Neuronal stem cell (in vitro differentiated cells): ENCODE data around the gene PLD5.

ENCODE experiments used
- DNase-seq: peaks from one replicate; pipeline ENCODE4 v3.0.0-alpha.2; 2013; ENCODE audit warnings: low spot score
- H2AFZ ChIP-seq: one replicate; pipeline ENCODE4 v1.6.1; 2013; ENCODE audit warnings: mild to moderate bottlenecking, low read length, inconsistent platforms
- H2AK5ac ChIP-seq: 2 replicates; pipeline ENCODE4 v1.6.1; 2013; ENCODE audit warnings: low read depth, mild to moderate bottlenecking, inconsistent platforms, low read length, moderate library complexity, mixed read lengths
- H2BK120ac ChIP-seq: 2 replicates; pipeline ENCODE4 v1.6.1; 2013; ENCODE audit warnings: low read depth, mild to moderate bottlenecking, inconsistent platforms, low read length, moderate library complexity, mixed read lengths
- H2BK12ac ChIP-seq: one replicate; pipeline ENCODE4 v1.6.1; 2013; ENCODE audit warnings: low read length, inconsistent platforms
- H2BK15ac ChIP-seq: 2 replicates; pipeline ENCODE4 v1.6.1; 2013; ENCODE audit warnings: mild to moderate bottlenecking, low read length, inconsistent platforms, mixed read lengths
- H2BK5ac ChIP-seq: one replicate; pipeline ENCODE4 v1.6.1; 2013; ENCODE audit warnings: inconsistent platforms, mild to moderate bottlenecking, low read length, moderate library complexity
- H3K14ac ChIP-seq: one replicate; pipeline ENCODE4 v1.6.1; 2013; ENCODE audit warnings: low read length, inconsistent platforms
- H3K18ac ChIP-seq: 2 replicates; pipeline ENCODE4 v1.6.1; 2013; ENCODE audit warnings: low read length, inconsistent platforms
- H3K23ac ChIP-seq: 2 replicates; pipeline ENCODE4 v1.6.1; 2013; ENCODE audit warnings: low read depth, mild to moderate bottlenecking, mixed read lengths, low read length, inconsistent platforms; ENCODE audit not compliant: poor library complexity
- H3K27ac ChIP-seq: replicated peaks from 3 replicates; pipeline ENCODE4 v1.5.1; 2013; ENCODE audit warnings: low read length, inconsistent platforms
- H3K27me3 ChIP-seq, 3 experiments: 2 replicates each; pipeline ENCODE4 v1.6.1; 2013; ENCODE audit warnings: low read length in 3 of 3, mild to moderate bottlenecking in 2 of 3, inconsistent platforms in 1 of 3, low read depth in 1 of 3, mixed read lengths in 1 of 3, moderate library complexity in 1 of 3; ENCODE audit not compliant: control insufficient read depth in 3 of 3, insufficient read depth in 3 of 3
- H3K36me3 ChIP-seq, 2 donors: replicated peaks in 1 of 2; 2 replicates each; pipeline ENCODE4 v1.6.1; 2013; ENCODE audit warnings: low read length in 2 of 2; ENCODE audit not compliant: control insufficient read depth in 2 of 2, insufficient read depth in 2 of 2
- H3K4ac ChIP-seq: 2 replicates; pipeline ENCODE4 v1.6.1; 2013; ENCODE audit warnings: inconsistent platforms, mild to moderate bottlenecking, low read length, moderate library complexity
- H3K4me1 ChIP-seq, 2 donors: 1 replicate in 1 of 2; 2 replicates in 1 of 2; pipeline ENCODE4 v1.6.1; 2013; ENCODE audit warnings: low read length in 2 of 2, low read depth in 1 of 2; ENCODE audit not compliant: control insufficient read depth in 2 of 2, insufficient read depth in 1 of 2
- H3K4me2 ChIP-seq: one replicate; pipeline ENCODE4 v1.6.1; 2013; ENCODE audit warnings: mild to moderate bottlenecking, low read length, inconsistent platforms; ENCODE audit not compliant: insufficient read depth, poor library complexity, severe bottlenecking
- H3K4me3 ChIP-seq, 2 donors: 2 replicates each; pipeline ENCODE4 v1.5.1; 2013; ENCODE audit warnings: low read length in 2 of 2, mild to moderate bottlenecking in 2 of 2, inconsistent platforms in 1 of 2, moderate library complexity in 1 of 2
- H3K79me1 ChIP-seq: one replicate; pipeline ENCODE4 v1.6.1; 2013; ENCODE audit warnings: low read depth, mild to moderate bottlenecking, inconsistent platforms, low read length, moderate library complexity
- H3K9ac ChIP-seq: one replicate; pipeline ENCODE4 v1.6.1; 2013; ENCODE audit warnings: mild to moderate bottlenecking, low read depth, low read length, inconsistent platforms; ENCODE audit not compliant: poor library complexity
- H3K9me3 ChIP-seq, 2 donors: replicated peaks in 1 of 2; 2 replicates each; pipeline versions ENCODE3 to v1.6.1; 2013; ENCODE audit warnings: low read length in 2 of 2, mild to moderate bottlenecking in 2 of 2, inconsistent platforms in 1 of 2, low read depth in 1 of 2, mixed read lengths in 1 of 2, moderate library complexity in 1 of 2; ENCODE audit not compliant: control insufficient read depth in 2 of 2, insufficient read depth in 1 of 2
- H4K8ac ChIP-seq: one replicate; pipeline ENCODE4 v1.6.1; 2013; ENCODE audit warnings: low read depth, mild to moderate bottlenecking, inconsistent platforms, low read length, moderate library complexity
- H4K91ac ChIP-seq: one replicate; pipeline ENCODE4 v1.6.1; 2013; ENCODE audit warnings: low read length, low read depth, mild to moderate bottlenecking, inconsistent platforms; ENCODE audit not compliant: poor library complexity
- WGBS, 2 donors: extraction: QIAGEN DNeasy Blood & Tissue Kit; methylation state at CpG; one replicate each; pipeline ENCODE4 v1.1.7; 2013; ENCODE audit warnings: missing lambda C conversion rate in 2 of 2, mixed read lengths in 1 of 2; ENCODE audit not compliant: insufficient read length in 2 of 2, insufficient replicate concordance in 1 of 2; ENCODE audit errors: extremely low coverage in 2 of 2; 5-methylcytosine and 5-hydroxymethylcytosine counted together

The PLD5 gene

GRCh38 chr1:242425232-242425631 lies 99.3 kb downstream of the PLD5 start:
- Histone ChIP-seq H3K4me1 (no peaks in the 10 kb centered on the region), H3K4me3 (no peak overlapping the region), H3K18ac (no peak overlapping the region), H3K9me3 (no peaks in the 10 kb centered on the region), H3K27me3 (no peaks in the 10 kb centered on the region), H3K27ac (no peak overlapping the region), H2BK12ac (no peak overlapping the region), H3K4me2 (no peak overlapping the region), H3K14ac (no peak overlapping the region), H2BK120ac (no peak overlapping the region), H2BK5ac (no peak overlapping the region), H4K91ac (no peak overlapping the region), H3K36me3 (no peaks in the 10 kb centered on the region), H3K79me1 (no peaks in the 10 kb centered on the region), H4K8ac (no peak overlapping the region), H3K23ac (no peak overlapping the region), H2AFZ (no peak overlapping the region), H3K9ac (no peak overlapping the region), H3K4ac (no peak overlapping the region), H2AK5ac (no peak overlapping the region), H2BK15ac (no peak overlapping the region)
- DNase-seq: no peak
- no CpG with 5 or more reads among the region's 4 CpGs for WGBS, 2 donors

- no peak overlapping the region for H3K4me2 ChIP-seq
- H2BK5ac ChIP-seq: no peak overlapping the region
- DNase-seq: no peak
- no peak overlapping the region for H2BK12ac ChIP-seq
- no peak overlapping the region for H2AFZ ChIP-seq
- no peak overlapping the region for H4K91ac ChIP-seq
- H2BK120ac ChIP-seq: no peak overlapping the region
- no CpG with 5 or more reads among the region's 1 CpG for WGBS, 2 donors
- no peak overlapping the region for H2AK5ac ChIP-seq
- H3K4me3 ChIP-seq: no peak overlapping the region
- H3K36me3 ChIP-seq: no peaks in the 10 kb centered on the region
- H3K18ac ChIP-seq: no peak overlapping the region
- H3K9ac ChIP-seq: no peak overlapping the region
- no peak overlapping the region for H3K14ac ChIP-seq
- no peak overlapping the region for H4K8ac ChIP-seq
- peaks cover 0 to 2% of the 10 kb centered on the region in 2 donors for H3K4me1 ChIP-seq
- H3K4ac ChIP-seq: no peak overlapping the region
- H3K27ac ChIP-seq: no peak overlapping the region
- H2BK15ac ChIP-seq: no peak overlapping the region
- H3K9me3 ChIP-seq: peaks cover 0 to 5% of the 10 kb centered on the region in 2 donors
- no peaks in the 10 kb centered on the region for H3K79me1 ChIP-seq
- H3K23ac ChIP-seq: no peak overlapping the region
- H3K27me3 ChIP-seq: no peaks in the 10 kb centered on the region
These were observed 107.8 kb downstream of the PLD5 start for GRCh38 chr1:242416657-242417056.

GRCh38 chr1:242412921-242413320 lies 111.6 kb downstream of the PLD5 start:
- no peak overlapping the region for H3K4me3 ChIP-seq
- no peak overlapping the region for H2BK5ac ChIP-seq
- H4K91ac ChIP-seq: no peak overlapping the region
- no peak overlapping the region for H2BK120ac ChIP-seq
- peaks cover 2 to 6% of the 10 kb centered on the region in 2 donors for H3K9me3 ChIP-seq
- H3K27me3 ChIP-seq: no peaks in the 10 kb centered on the region
- no peak overlapping the region for H3K4ac ChIP-seq
- H3K4me2 ChIP-seq: no peak overlapping the region
- no peak overlapping the region for H3K9ac ChIP-seq
- H3K27ac ChIP-seq: no peak overlapping the region
- H3K14ac ChIP-seq: no peak overlapping the region
- DNase-seq: no peak
- H2AK5ac ChIP-seq: no peak overlapping the region
- no peak overlapping the region for H4K8ac ChIP-seq
- no peak overlapping the region for H3K18ac ChIP-seq
- no peaks in the 10 kb centered on the region for H3K36me3 ChIP-seq
- no peak overlapping the region for H2BK15ac ChIP-seq
- no peak overlapping the region for H3K23ac ChIP-seq
- no CpG with 5 or more reads among the region's 6 CpGs for WGBS, 2 donors
- H3K4me1 ChIP-seq: peaks cover 0 to 2% of the 10 kb centered on the region in 2 donors
- H2BK12ac ChIP-seq: no peak overlapping the region
- H2AFZ ChIP-seq: no peak overlapping the region
- no peaks in the 10 kb centered on the region for H3K79me1 ChIP-seq

GRCh38 chr1:242411901-242412300 lies 112.6 kb downstream of the PLD5 start:
- no peak for DNase-seq
- Histone ChIP-seq H3K4me2 (no peak overlapping the region), H3K36me3 (no peaks in the 10 kb centered on the region), H3K18ac (no peak overlapping the region), H2AK5ac (no peak overlapping the region), H3K23ac (no peak overlapping the region), H3K79me1 (no peaks in the 10 kb centered on the region), H3K9ac (no peak overlapping the region), H2AFZ (no peak overlapping the region), H3K14ac (no peak overlapping the region), H3K4ac (no peak overlapping the region), H4K91ac (no peak overlapping the region), H2BK12ac (no peak overlapping the region), H3K27me3 (no peaks in the 10 kb centered on the region), H3K4me3 (no peak overlapping the region), H3K9me3 (peaks cover 2% of the 10 kb centered on the region in 2 donors), H3K4me1 (peaks cover 0 to 2% of the 10 kb centered on the region in 2 donors), H3K27ac (no peak overlapping the region), H2BK5ac (no peak overlapping the region), H4K8ac (no peak overlapping the region), H2BK15ac (no peak overlapping the region), H2BK120ac (no peak overlapping the region)
